ENCODE results near the gene PEX13.

Gene PEX13

DNA sequence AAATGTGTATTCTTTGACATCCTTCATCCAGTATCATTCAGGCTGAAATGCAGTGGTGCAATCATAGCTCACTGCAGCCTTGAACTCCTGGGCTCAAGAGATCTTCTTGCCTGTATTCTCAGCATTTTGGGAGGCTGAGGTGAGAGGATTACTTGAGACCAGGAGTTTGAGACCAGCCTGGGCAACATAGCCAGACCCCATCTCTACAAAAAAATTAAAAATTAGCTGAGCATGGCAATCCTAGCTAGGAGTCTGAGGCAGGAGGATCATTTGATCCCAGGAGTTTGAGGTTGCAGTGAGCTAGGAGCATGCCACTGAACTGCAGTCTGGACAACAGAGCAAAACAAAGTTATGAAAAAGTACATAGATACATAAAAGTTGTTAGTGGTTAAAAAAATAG, 72.3 kb downstream of the PEX13 start:
- DNase-seq, result no peak

- DNase-seq, result no peak
These were observed 72.9 kb downstream of the PEX13 start for GRCh38 chr2:61090386-61090921.

GRCh38 chr2:61091485-61091884, 74.0 kb downstream of the PEX13 start:
- DNase-seq, result no peak

- no peak for DNase-seq
These were observed 78.9 kb downstream of the PEX13 start for GRCh38 chr2:61096438-61096837.

DNA sequence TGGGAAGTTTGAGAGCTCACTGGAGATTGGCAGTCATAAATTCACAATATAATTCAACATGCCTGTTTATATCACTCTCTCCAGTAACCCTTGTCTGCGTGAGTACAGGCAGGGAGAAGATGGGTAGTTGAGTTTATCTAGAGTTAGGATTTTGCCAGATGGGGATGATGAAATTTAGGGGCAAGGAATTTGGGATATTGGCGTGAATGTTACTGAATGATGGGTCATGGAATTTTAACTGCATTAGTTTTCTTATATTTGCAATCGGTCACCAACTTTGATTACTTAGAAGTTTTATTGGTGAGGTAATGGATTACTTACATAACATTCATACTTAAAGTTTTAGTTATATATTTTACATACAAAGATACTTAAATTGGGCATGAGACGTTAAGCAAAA, 83.3 kb downstream of the PEX13 start:
- no peak for DNase-seq

Measured in stimulated activated CD4-positive, alpha-beta T cell treated with anti-CD3 and anti-CD28 coated beads, Interleukin-2, amount 100 ng/mL, for 48 hours (primary cell).